HepG2 (cell line): ENCODE results near the gene TMPO.

Experiments
- ATF2 ChIP-seq: sonication (generic); formaldehyde crosslinking; IDR thresholded peaks from 2 replicates; pipeline ENCODE4 v1.4.0; 2020; ENCODE audit warnings: missing genetic modification reagents
- CTCF ChIP-seq: sonication (generic); formaldehyde crosslinking; IDR thresholded peaks from 2 replicates; pipeline ENCODE4 v1.5.0; 2020; ENCODE audit warnings: mild to moderate bottlenecking, missing genetic modification reagents, moderate library complexity
- RFXAP ChIP-seq: sonication (generic); formaldehyde crosslinking; IDR thresholded peaks from 2 replicates; pipeline ENCODE4 v1.4.0; 2020; ENCODE audit warnings: missing genetic modification reagents, borderline replicate concordance

GRCh38 chr12:98465950-98466602, 49.3 kb upstream of the TMPO start:
- TF ChIP-seq ATF2 (CRISPR knock-in tag) (no peak), RFXAP (no peak), CTCF (no peak)
